Forelimb muscle (tissue), 1 donor: Measurements from ENCODE around the gene SPRR2G. TPM values are rescaled to one million over a fixed set of nuclear protein-coding genes. Genes with fewer than 3 reads are reported as not detected.
"Not testable (repeated sequence)": the region's sequence is repeated elsewhere in the genome, so short reads cannot be mapped to it uniquely, and the experiment has no call there.

Source experiments
- DNase-seq: peaks from one replicate; pipeline ENCODE4 v3.0.0-alpha.2; 2013; ENCODE audit warnings: low read depth
- polyA plus RNA-seq: library from polyadenylated mRNA; unstranded; fragments of 120-200 nt; gene quantifications from one replicate; pipeline ENCODE4 v1.2.1, GENCODE V29; 2013; ENCODE audit not compliant: insufficient read length

SPRR2G gene
- polyA plus RNA-seq, 1 donor, result not detected

- not testable (repeated sequence) for DNase-seq
Measured at GRCh38 chr1:153115264-153115663, 35.4 kb downstream of the SPRR2G start.

DNA sequence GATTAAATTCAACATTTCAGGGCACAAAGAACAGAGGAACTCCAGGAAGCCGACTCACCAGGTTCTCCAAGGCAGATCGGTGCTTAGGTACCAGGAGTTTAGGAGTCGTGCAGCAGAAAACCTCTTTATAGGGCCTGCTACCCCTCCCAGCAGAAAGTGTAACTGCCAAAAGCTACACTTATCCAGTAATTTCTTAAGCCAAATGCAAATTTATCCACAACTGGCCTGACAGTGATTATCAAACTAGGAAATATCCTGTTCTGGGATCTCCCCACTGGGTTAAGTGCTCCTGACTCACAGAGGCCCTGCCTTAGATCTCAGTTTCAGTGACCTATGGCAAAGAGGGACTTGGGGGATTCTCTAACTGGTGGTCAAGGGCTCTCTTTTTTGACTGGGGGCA lies 37.3 kb downstream of the SPRR2G start, which contains the start of gene SPRR2F:
Gene SPRR2F, minus strand, starts transcription at position 101 of the 400 bp plus-strand sequence. CDS start 783 bp downstream, outside the sequence.
- DNase-seq, result no peak

GRCh38 chr1:153112454-153112853 lies 38.2 kb downstream of the SPRR2G start:
- DNase-seq, result not testable (repeated sequence)

DNA sequence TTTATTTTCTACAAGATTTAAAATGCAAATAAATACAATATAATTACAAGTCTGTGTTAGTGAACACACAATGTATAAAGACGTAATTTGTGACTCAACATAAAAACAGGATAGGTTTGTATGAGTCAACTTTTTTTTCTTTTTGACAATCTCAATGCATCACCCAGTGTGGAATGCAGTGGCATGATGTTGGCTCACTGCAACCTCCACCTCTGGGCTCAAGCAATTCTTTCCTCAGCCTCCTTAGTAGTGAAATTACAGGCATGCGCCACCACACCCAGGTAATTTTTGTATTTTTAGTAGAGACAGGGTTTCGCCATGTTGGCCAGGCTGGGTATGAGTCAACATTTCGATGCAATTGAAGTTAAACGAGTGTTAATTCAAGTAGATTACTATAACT lies 50.4 kb downstream of the SPRR2G start:
- no peak for DNase-seq

Other genes with a start within 250 kb of the SPRR2G start
- not detected for gene IVL, start 242.3 kb downstream of the SPRR2G start, polyA plus RNA-seq
- not detected for gene SPRR5, start 203.7 kb downstream of the SPRR2G start, polyA plus RNA-seq
- not detected for gene SPRR4, start 180.2 kb downstream of the SPRR2G start, polyA plus RNA-seq
- not detected for gene SPRR1A, start 166.8 kb downstream of the SPRR2G start, polyA plus RNA-seq
- not detected for gene SPRR3, start 149.1 kb downstream of the SPRR2G start, polyA plus RNA-seq
- gene SPRR1B, start 119.7 kb downstream of the SPRR2G start, polyA plus RNA-seq, result not detected
- gene SPRR2D, start 109.8 kb downstream of the SPRR2G start, polyA plus RNA-seq, result not detected
- not detected for gene SPRR2A, start 93.4 kb downstream of the SPRR2G start, polyA plus RNA-seq
- not detected for gene SPRR2B, start 79.3 kb downstream of the SPRR2G start, polyA plus RNA-seq
- not detected for gene SPRR2E, start 56.4 kb downstream of the SPRR2G start, polyA plus RNA-seq
- gene SPRR2F, start 37.4 kb downstream of the SPRR2G start, polyA plus RNA-seq, result not detected
- not detected for gene LELP1, start 52.5 kb upstream of the SPRR2G start, polyA plus RNA-seq
- not detected for gene PRR9, start 66.7 kb upstream of the SPRR2G start, polyA plus RNA-seq
- gene LORICRIN, start 108.8 kb upstream of the SPRR2G start, polyA plus RNA-seq, result not detected
- gene PGLYRP3, start 162.1 kb upstream of the SPRR2G start, polyA plus RNA-seq, result not detected
- gene PGLYRP4, start 198.0 kb upstream of the SPRR2G start, polyA plus RNA-seq, result not detected
- gene S100A9, start 207.0 kb upstream of the SPRR2G start, polyA plus RNA-seq, result 21.2 TPM
- gene S100A12, start 224.7 kb upstream of the SPRR2G start, polyA plus RNA-seq, result 2.7 TPM
- gene S100A8, start 240.2 kb upstream of the SPRR2G start, polyA plus RNA-seq, result 16.1 TPM